Endothelial cell of umbilical vein (primary cell): ENCODE measurements around the gene EEFSEC. TPM values are rescaled to one million over a fixed set of nuclear protein-coding genes. Genes with fewer than 3 reads are reported as not detected.

Experiments
- BruUV-seq: library from RNA; stranded (reverse); fragments of 400-500 nt; replicated peaks from 2 replicates; lab custom pipeline; 2021; lab: Mats Ljungman, UMichigan
- CTCF ChIA-PET: fragments of 300-600, 350-600 bp; sonication (Branson Sonifier 250); formaldehyde crosslinking; loops from one replicate; lab custom pipeline; 2021; ENCODE audit warnings: antibody characterized with exemption, inconsistent platforms; lab: Charles Lee
- POLR2A ChIA-PET: fragments of 300-600, 350-600 bp; sonication (Branson Sonifier 250); formaldehyde crosslinking; loops from one replicate; lab custom pipeline; 2021; ENCODE audit warnings: antibody characterized with exemption, inconsistent platforms; lab: Charles Lee
- DNase-seq: peaks from one replicate; pipeline ENCODE4 v3.0.0-alpha.2; 2011; ENCODE audit warnings: low read depth, low spot score
- FAIRE-seq: peaks from 2 replicates; lab custom pipeline; 2011; peaks lifted over from hg19 to GRCh38; lab: Jason Lieb, UNC
- H2AFZ ChIP-seq: 2 replicates; pipeline ENCODE4 v1.6.0; 2012; ENCODE audit warnings: low read depth, low read length, control low read depth, inconsistent platforms
- H3K27ac ChIP-seq: 2 replicates; pipeline ENCODE4 v1.5.1; 2011; ENCODE audit warnings: low read depth, mild to moderate bottlenecking, control low read depth, low read length, moderate library complexity; ENCODE audit not compliant: insufficient read depth
- H3K27me3 ChIP-seq, 2 experiments: 2 replicates each; pipeline versions ENCODE4 v1.6.0 to v1.6.1; 2011; ENCODE audit warnings: low read length in 2 of 2, mixed read lengths in 1 of 2; ENCODE audit not compliant: control insufficient read depth in 2 of 2, insufficient read depth in 2 of 2
- H3K36me3 ChIP-seq, 2 experiments: 2 replicates in 1 of 2; 3 replicates in 1 of 2; pipeline ENCODE4 v1.5.1; 2011; ENCODE audit warnings: low read length in 2 of 2, mild to moderate bottlenecking in 1 of 2, moderate library complexity in 1 of 2; ENCODE audit not compliant: control insufficient read depth in 2 of 2, insufficient read depth in 2 of 2; ENCODE audit errors: extremely low read depth in 1 of 2
- H3K4me1 ChIP-seq: 3 replicates; pipeline ENCODE4 v1.5.1; 2011; ENCODE audit warnings: mild to moderate bottlenecking, low read length; ENCODE audit not compliant: control insufficient read depth, insufficient read depth; ENCODE audit errors: extremely low read depth
- H3K4me2 ChIP-seq: 2 replicates; pipeline ENCODE4 v1.6.1; 2011; ENCODE audit warnings: low read length, control low read depth, mixed read lengths; ENCODE audit not compliant: insufficient read depth
- H3K4me3 ChIP-seq, 3 experiments: fragments of 200-600 bp in 1 of 3; sonication (generic), shearing (Covaris generic) in 1 of 3; replicated peaks in 1 of 3; 2 replicates each; pipeline ENCODE4 v1.5.1; 2011 to 2016; ENCODE audit warnings: control low read depth in 3 of 3, low read length in 3 of 3, mild to moderate bottlenecking in 2 of 3, inconsistent platforms in 1 of 3, low read depth in 1 of 3, moderate library complexity in 1 of 3; ENCODE audit not compliant: insufficient read depth in 1 of 3
- H3K79me2 ChIP-seq: 2 replicates; pipeline ENCODE4 v1.6.0; 2012; ENCODE audit warnings: low read length, inconsistent platforms; ENCODE audit not compliant: control insufficient read depth, insufficient read depth
- H3K9ac ChIP-seq: replicated peaks from 2 replicates; pipeline ENCODE3; 2011; ENCODE audit warnings: low read length, control low read depth; ENCODE audit not compliant: insufficient read depth; ENCODE audit errors: extremely low read depth
- H3K9me1 ChIP-seq: replicated peaks from 3 replicates; pipeline ENCODE4 v1.6.0; 2011; ENCODE audit warnings: mild to moderate bottlenecking, low read length; ENCODE audit not compliant: control insufficient read depth, insufficient read depth; ENCODE audit errors: extremely low read depth
- H3K9me3 ChIP-seq: replicated peaks from 2 replicates; pipeline ENCODE4 v1.5.1; 2012; ENCODE audit warnings: low read length, inconsistent platforms; ENCODE audit not compliant: control insufficient read depth, insufficient read depth
- H4K20me1 ChIP-seq: replicated peaks from 2 replicates; pipeline ENCODE3; 2011; ENCODE audit warnings: mild to moderate bottlenecking, low read length; ENCODE audit not compliant: control insufficient read depth, insufficient read depth; ENCODE audit errors: extremely low read depth
- CTCF ChIP-seq, 2 donors: IDR thresholded peaks; 1 replicate in 1 of 2; 2 replicates in 1 of 2; pipeline ENCODE4 v1.5.1; 2011; ENCODE audit warnings: low read length in 2 of 2, mild to moderate bottlenecking in 2 of 2, moderate library complexity in 2 of 2, control low read depth in 1 of 2, inconsistent platforms in 1 of 2, low read depth in 1 of 2; ENCODE audit not compliant: insufficient read depth in 1 of 2; ENCODE audit errors: extremely low read depth in 1 of 2
- EZH2 ChIP-seq: IDR thresholded peaks from 2 replicates; pipeline ENCODE4 v1.6.1; 2012; ENCODE audit warnings: borderline replicate concordance, low read depth, mild to moderate bottlenecking, moderate library complexity, low read length, inconsistent platforms; ENCODE audit not compliant: severe bottlenecking
- FOS ChIP-seq: IDR thresholded peaks from 2 replicates; pipeline ENCODE4 v1.6.1; 2011; ENCODE audit warnings: mild to moderate bottlenecking, low read length, moderate library complexity, borderline replicate concordance; ENCODE audit not compliant: insufficient read depth
- GATA2 ChIP-seq: IDR thresholded peaks from 2 replicates; pipeline ENCODE4 v1.7.0; 2011; ENCODE audit warnings: low read depth, mild to moderate bottlenecking, moderate library complexity, mixed read lengths, low read length; ENCODE audit not compliant: insufficient read length, insufficient read depth
- JUN ChIP-seq: IDR thresholded peaks from 2 replicates; pipeline ENCODE4 v1.6.1; 2011; ENCODE audit warnings: borderline replicate concordance, low read depth; ENCODE audit not compliant: insufficient read length, insufficient read depth
- MAX ChIP-seq: IDR thresholded peaks from 2 replicates; pipeline ENCODE4 v1.6.1; 2011; ENCODE audit not compliant: insufficient read depth, insufficient read length
- MYC ChIP-seq: IDR thresholded peaks from one replicate; pipeline ENCODE4 v1.6.1; 2011; ENCODE audit warnings: mild to moderate bottlenecking, low read depth, low read length
- POLR2A ChIP-seq: IDR thresholded peaks from 2 replicates; pipeline ENCODE4 v1.6.1; 2012; ENCODE audit warnings: low read depth, mild to moderate bottlenecking, control low read depth, low read length
- POLR2AphosphoS5 ChIP-seq: IDR thresholded peaks from 2 replicates; pipeline ENCODE4 v1.6.1; 2012; ENCODE audit warnings: low read depth, mild to moderate bottlenecking, control low read depth, low read length, moderate library complexity; ENCODE audit not compliant: insufficient read depth
- dilution Hi-C: fragments of 300-500 bp; cut with MboI; formaldehyde crosslinking; loops from one replicate; pipeline ENCODE4 v1.15.0; 2019; ENCODE audit warnings: low sequenced_read_pairs; ENCODE audit not compliant: extremely low pct_ligation_motif_present
- intact Hi-C: fragments of 100-400 bp; cut with micrococcal nuclease; formaldehyde crosslinking; loops from one replicate; pipeline ENCODE4 v1.10.0; 2022
- polyA plus RNA-seq, 4 experiments: library from polyadenylated mRNA; depleted of rRNA in 3 of 4; stranded (reverse) in 3 of 4; unstranded in 1 of 4; fragments of >200 nt; gene quantifications; 2 replicates each; pipeline versions ENCODE4 v1.2.1 to v1.2.3, GENCODE V29; 2011 to 2012; ENCODE audit warnings: missing spikeins in 1 of 4
- total RNA-seq: library from RNA; stranded (reverse); gene quantifications from 2 replicates; pipeline ENCODE4 v1.2.3, GENCODE V29; 2021

EEFSEC gene
- total and polyA plus RNA-seq, 2 donors (not counting 3 experiments of a cell fraction or from before 2014, with no cell fraction given), result 13.1 to 14.5 TPM

GRCh38 chr3:128167646-128167972, 14.3 kb downstream of the EEFSEC start:
- ChIA-PET POLR2A (no interaction called here), CTCF (interaction anchor here (1.1 to 1.8 kb wide), 2 partner anchors 58 to 441 kb away, joined by 3 to 9 read pairs; no protein-coding TSS in a partner anchor)
- H3K4me1 ChIP-seq, result no peaks in the 10 kb centered on the region
- no peaks in the 10 kb centered on the region for H3K9me1 ChIP-seq
- H3K79me2 ChIP-seq, result no peaks in the 10 kb centered on the region
- H3K27me3 ChIP-seq, result no peaks in the 10 kb centered on the region
- no peak overlapping the region for H2AFZ ChIP-seq
- H3K9ac ChIP-seq, result no peak overlapping the region
- no peaks in the 10 kb centered on the region for H4K20me1 ChIP-seq
- TF ChIP-seq EZH2 (no peak), MYC (no peak), FOS (no peak), MAX (no peak), POLR2A (no peak), CTCF (IDR thresholded peaks at IDR 0.05; ENCODE audit: extremely low read depth in 1 of 2, insufficient read depth in 1 of 2, low read depth in 1 of 2, low read length in 2 of 2) (no peak), POLR2AphosphoS5 (no peak), JUN (no peak), GATA2 (no peak)
- H3K36me3 ChIP-seq, result no peaks in the 10 kb centered on the region
- dilution Hi-C loops, result no loop called here
- H3K4me3 ChIP-seq, result no peak overlapping the region
- no peak overlapping the region for H3K27ac ChIP-seq
- intact Hi-C loops, result no loop called here
- no peak overlapping the region for H3K4me2 ChIP-seq
- FAIRE-seq (no peak), DNase-seq (no peak)
- no peaks in the 10 kb centered on the region for H3K9me3 ChIP-seq
- no TSS peak for BruUV-seq
